HepG2 (cell line): Measurements from ENCODE around the gene XAF1. TPM values are rescaled to one million over a fixed set of nuclear protein-coding genes. Genes with fewer than 3 reads are reported as not detected.
A peak's percentile ranks its signal among the peaks of the same experiment; 100 is the strongest.

Experiments used
- CHCHD3 ChIP-seq: sonication (generic); formaldehyde crosslinking; IDR thresholded peaks from 2 replicates; pipeline ENCODE4 v1.8.0; 2022; ENCODE audit warnings: mild to moderate bottlenecking, missing genetic modification reagents, moderate library complexity
- ERF ChIP-seq: IDR thresholded peaks from 2 replicates; pipeline ENCODE4 v1.6.1; 2018; ENCODE audit warnings: missing biosample characterization, missing genetic modification reagents
- MED1 ChIP-seq: sonication (generic); formaldehyde crosslinking; IDR thresholded peaks from 2 replicates; pipeline ENCODE4 v1.4.0; 2020; ENCODE audit warnings: missing genetic modification reagents
- MTA3 ChIP-seq: sonication (generic); formaldehyde crosslinking; IDR thresholded peaks from 2 replicates; pipeline ENCODE4 v1.4.0; 2020; ENCODE audit warnings: missing genetic modification reagents
- NCOA2 ChIP-seq: sonication (generic); formaldehyde crosslinking; IDR thresholded peaks from 2 replicates; pipeline ENCODE4 v1.8.0; 2022; ENCODE audit warnings: inconsistent platforms
- NR1H2 ChIP-seq: sonication (generic); formaldehyde crosslinking; IDR thresholded peaks from 2 replicates; pipeline ENCODE4 v1.8.1; 2022; ENCODE audit warnings: low read depth, missing genetic modification reagents, borderline replicate concordance
- SRY ChIP-seq: sonication (generic); formaldehyde crosslinking; IDR thresholded peaks from 2 replicates; pipeline ENCODE4 v1.8.0; 2022; ENCODE audit warnings: mild to moderate bottlenecking, missing genetic modification reagents
- TAF1 ChIP-seq: sonication (generic); formaldehyde crosslinking; IDR thresholded peaks from 2 replicates; pipeline ENCODE4 v1.4.0; 2020; ENCODE audit warnings: missing genetic modification reagents
- XBP1 ChIP-seq: sonication (generic); formaldehyde crosslinking; IDR thresholded peaks from 2 replicates; pipeline ENCODE4 v1.5.0; 2020; ENCODE audit warnings: missing genetic modification reagents
- ZFAT ChIP-seq: sonication (generic); formaldehyde crosslinking; conservative IDR thresholded peaks from 2 replicates; pipeline ENCODE4 v1.8.1; 2023; ENCODE audit warnings: missing genetic modification reagents, inconsistent platforms
- ZFP36L1 ChIP-seq: sonication (generic); formaldehyde crosslinking; IDR thresholded peaks from 2 replicates; pipeline ENCODE4 v1.8.0; 2022; ENCODE audit warnings: mild to moderate bottlenecking, missing genetic modification reagents, moderate library complexity
- ZNF224 ChIP-seq: sonication (generic); formaldehyde crosslinking; IDR thresholded peaks from 2 replicates; pipeline ENCODE4 v1.5.0; 2020; ENCODE audit warnings: mild to moderate bottlenecking, missing genetic modification reagents
- ZNF350 ChIP-seq: sonication (generic); formaldehyde crosslinking; IDR thresholded peaks from 2 replicates; pipeline ENCODE4 v1.4.0; 2020; ENCODE audit warnings: mild to moderate bottlenecking, low read depth, missing genetic modification reagents, borderline replicate concordance
- polyA plus RNA-seq, 8 experiments: library from polyadenylated mRNA; depleted of rRNA in 3 of 8; stranded (reverse) in 7 of 8; unstranded in 1 of 8; fragments of >200 nt; fragmentation: Illumina TruSeq in 4 of 8; extraction: Trizol in 4 of 8; gene quantifications; 2 replicates each; pipeline versions ENCODE4 v1.2.1 to v1.2.3, GENCODE V29; 2011 to 2016; ENCODE audit warnings: low read depth in 4 of 8, missing spikeins in 1 of 8, mixed read lengths in 1 of 8; ENCODE audit not compliant: insufficient read depth in 1 of 8
- total RNA-seq, 5 experiments: library from RNA; depleted of rRNA; stranded (reverse); fragments of >200 nt; fragmentation: Illumina TruSeq; extraction: Trizol; gene quantifications; 2 replicates each; pipeline ENCODE4 v1.2.3, GENCODE V29; 2016; ENCODE audit warnings: low read depth in 1 of 5
- TF ChIP-seq, protein P1 (sequence below): sonication (generic); formaldehyde crosslinking; IDR thresholded peaks from 2 replicates; pipeline ENCODE4 v1.4.0; 2020; ENCODE audit warnings: missing genetic modification reagents
- TF ChIP-seq, protein P2 (sequence below): sonication (generic); formaldehyde crosslinking; IDR thresholded peaks from 2 replicates; pipeline ENCODE4 v1.8.1; 2023; ENCODE audit warnings: mild to moderate bottlenecking, missing genetic modification reagents
- TF ChIP-seq, protein P3 (sequence below): sonication (generic); formaldehyde crosslinking; conservative IDR thresholded peaks from 2 replicates; pipeline ENCODE4 v1.4.0; 2020; ENCODE audit warnings: missing genetic modification reagents
- TF ChIP-seq, protein P4 (sequence below): sonication (generic); formaldehyde crosslinking; IDR thresholded peaks from 2 replicates; pipeline ENCODE4 v1.5.1; 2020; ENCODE audit warnings: mild to moderate bottlenecking, missing genetic modification reagents, moderate library complexity

XAF1 gene
- total and polyA plus RNA-seq, 2 of the 13 experiments (the other 11 are each of a cell fraction or from before 2014, with no cell fraction given): 1.2 to 2.4 TPM

DNA sequence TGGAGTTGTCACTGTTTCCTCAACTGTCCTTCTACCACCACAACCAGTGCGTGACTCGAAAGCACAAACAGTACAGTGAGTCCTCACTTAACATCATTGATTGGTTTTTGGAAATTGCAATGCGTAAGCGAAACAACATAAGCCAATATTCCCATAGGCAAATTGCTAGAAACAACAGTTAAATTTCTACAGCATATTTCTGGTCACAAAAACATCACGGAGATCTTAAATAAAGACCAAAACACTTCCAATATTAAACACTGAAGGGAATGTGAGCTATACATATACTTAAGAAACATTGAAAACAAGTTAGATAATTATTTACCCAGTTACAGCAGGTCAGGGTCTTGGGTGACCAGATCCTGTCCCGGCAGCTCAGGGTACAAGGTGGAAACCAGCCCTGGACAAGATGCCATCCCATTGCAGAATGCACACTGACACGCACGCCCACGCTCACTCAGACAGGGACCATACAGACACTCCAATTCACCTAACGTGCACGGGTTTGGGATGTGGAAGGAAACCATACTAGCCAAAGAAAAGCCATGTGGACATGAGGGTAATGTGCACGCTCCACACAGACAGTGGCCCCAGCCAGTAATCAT lies 47.4 kb upstream of the XAF1 start (continued):
- TF ChIP-seq TAF1: no peak
- TF ChIP-seq ZNF350: peak; percentile 25; the same call in 1 of the 2 replicates
- TF ChIP-seq ZFAT (CRISPR knock-in tag): no peak
- TF ChIP-seq MTA3: no peak
- TF ChIP-seq, protein P1, sequence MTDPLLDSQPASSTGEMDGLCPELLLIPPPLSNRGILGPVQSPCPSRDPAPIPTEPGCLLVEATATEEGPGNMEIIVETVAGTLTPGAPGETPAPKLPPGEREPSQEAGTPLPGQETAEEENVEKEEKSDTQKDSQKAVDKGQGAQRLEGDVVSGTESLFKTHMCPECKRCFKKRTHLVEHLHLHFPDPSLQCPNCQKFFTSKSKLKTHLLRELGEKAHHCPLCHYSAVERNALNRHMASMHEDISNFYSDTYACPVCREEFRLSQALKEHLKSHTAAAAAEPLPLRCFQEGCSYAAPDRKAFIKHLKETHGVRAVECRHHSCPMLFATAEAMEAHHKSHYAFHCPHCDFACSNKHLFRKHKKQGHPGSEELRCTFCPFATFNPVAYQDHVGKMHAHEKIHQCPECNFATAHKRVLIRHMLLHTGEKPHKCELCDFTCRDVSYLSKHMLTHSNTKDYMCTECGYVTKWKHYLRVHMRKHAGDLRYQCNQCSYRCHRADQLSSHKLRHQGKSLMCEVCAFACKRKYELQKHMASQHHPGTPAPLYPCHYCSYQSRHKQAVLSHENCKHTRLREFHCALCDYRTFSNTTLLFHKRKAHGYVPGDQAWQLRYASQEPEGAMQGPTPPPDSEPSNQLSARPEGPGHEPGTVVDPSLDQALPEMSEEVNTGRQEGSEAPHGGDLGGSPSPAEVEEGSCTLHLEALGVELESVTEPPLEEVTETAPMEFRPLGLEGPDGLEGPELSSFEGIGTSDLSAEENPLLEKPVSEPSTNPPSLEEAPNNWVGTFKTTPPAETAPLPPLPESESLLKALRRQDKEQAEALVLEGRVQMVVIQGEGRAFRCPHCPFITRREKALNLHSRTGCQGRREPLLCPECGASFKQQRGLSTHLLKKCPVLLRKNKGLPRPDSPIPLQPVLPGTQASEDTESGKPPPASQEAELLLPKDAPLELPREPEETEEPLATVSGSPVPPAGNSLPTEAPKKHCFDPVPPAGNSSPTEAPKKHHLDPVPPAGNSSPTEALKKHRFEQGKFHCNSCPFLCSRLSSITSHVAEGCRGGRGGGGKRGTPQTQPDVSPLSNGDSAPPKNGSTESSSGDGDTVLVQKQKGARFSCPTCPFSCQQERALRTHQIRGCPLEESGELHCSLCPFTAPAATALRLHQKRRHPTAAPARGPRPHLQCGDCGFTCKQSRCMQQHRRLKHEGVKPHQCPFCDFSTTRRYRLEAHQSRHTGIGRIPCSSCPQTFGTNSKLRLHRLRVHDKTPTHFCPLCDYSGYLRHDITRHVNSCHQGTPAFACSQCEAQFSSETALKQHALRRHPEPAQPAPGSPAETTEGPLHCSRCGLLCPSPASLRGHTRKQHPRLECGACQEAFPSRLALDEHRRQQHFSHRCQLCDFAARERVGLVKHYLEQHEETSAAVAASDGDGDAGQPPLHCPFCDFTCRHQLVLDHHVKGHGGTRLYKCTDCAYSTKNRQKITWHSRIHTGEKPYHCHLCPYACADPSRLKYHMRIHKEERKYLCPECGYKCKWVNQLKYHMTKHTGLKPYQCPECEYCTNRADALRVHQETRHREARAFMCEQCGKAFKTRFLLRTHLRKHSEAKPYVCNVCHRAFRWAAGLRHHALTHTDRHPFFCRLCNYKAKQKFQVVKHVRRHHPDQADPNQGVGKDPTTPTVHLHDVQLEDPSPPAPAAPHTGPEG (CRISPR knock-in tag): no peak
- peak; percentile 92 for TF ChIP-seq MED1 (CRISPR knock-in tag)
- TF ChIP-seq ZNF224 (CRISPR knock-in tag): no peak
- TF ChIP-seq, protein P2, sequence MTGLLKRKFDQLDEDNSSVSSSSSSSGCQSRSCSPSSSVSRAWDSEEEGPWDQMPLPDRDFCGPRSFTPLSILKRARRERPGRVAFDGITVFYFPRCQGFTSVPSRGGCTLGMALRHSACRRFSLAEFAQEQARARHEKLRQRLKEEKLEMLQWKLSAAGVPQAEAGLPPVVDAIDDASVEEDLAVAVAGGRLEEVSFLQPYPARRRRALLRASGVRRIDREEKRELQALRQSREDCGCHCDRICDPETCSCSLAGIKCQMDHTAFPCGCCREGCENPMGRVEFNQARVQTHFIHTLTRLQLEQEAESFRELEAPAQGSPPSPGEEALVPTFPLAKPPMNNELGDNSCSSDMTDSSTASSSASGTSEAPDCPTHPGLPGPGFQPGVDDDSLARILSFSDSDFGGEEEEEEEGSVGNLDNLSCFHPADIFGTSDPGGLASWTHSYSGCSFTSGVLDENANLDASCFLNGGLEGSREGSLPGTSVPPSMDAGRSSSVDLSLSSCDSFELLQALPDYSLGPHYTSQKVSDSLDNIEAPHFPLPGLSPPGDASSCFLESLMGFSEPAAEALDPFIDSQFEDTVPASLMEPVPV (CRISPR knock-in tag): no peak
- TF ChIP-seq NCOA2 (CRISPR knock-in tag): peak; percentile 53; the same call in 1 of the 2 replicates
- no peak for TF ChIP-seq SRY (CRISPR knock-in tag)
- TF ChIP-seq ERF (CRISPR knock-in tag): 0 out of 2 replicates have a peak, but pooled peaks have one; percentile 32
- TF ChIP-seq NR1H2: no peak
- no peak for TF ChIP-seq ZFP36L1 (CRISPR knock-in tag)
- TF ChIP-seq, protein P3, sequence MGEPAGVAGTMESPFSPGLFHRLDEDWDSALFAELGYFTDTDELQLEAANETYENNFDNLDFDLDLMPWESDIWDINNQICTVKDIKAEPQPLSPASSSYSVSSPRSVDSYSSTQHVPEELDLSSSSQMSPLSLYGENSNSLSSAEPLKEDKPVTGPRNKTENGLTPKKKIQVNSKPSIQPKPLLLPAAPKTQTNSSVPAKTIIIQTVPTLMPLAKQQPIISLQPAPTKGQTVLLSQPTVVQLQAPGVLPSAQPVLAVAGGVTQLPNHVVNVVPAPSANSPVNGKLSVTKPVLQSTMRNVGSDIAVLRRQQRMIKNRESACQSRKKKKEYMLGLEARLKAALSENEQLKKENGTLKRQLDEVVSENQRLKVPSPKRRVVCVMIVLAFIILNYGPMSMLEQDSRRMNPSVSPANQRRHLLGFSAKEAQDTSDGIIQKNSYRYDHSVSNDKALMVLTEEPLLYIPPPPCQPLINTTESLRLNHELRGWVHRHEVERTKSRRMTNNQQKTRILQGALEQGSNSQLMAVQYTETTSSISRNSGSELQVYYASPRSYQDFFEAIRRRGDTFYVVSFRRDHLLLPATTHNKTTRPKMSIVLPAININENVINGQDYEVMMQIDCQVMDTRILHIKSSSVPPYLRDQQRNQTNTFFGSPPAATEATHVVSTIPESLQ (CRISPR knock-in tag): no peak
- no peak for TF ChIP-seq CHCHD3 (CRISPR knock-in tag)
- no peak for TF ChIP-seq XBP1 (CRISPR knock-in tag)
- TF ChIP-seq, protein P4, sequence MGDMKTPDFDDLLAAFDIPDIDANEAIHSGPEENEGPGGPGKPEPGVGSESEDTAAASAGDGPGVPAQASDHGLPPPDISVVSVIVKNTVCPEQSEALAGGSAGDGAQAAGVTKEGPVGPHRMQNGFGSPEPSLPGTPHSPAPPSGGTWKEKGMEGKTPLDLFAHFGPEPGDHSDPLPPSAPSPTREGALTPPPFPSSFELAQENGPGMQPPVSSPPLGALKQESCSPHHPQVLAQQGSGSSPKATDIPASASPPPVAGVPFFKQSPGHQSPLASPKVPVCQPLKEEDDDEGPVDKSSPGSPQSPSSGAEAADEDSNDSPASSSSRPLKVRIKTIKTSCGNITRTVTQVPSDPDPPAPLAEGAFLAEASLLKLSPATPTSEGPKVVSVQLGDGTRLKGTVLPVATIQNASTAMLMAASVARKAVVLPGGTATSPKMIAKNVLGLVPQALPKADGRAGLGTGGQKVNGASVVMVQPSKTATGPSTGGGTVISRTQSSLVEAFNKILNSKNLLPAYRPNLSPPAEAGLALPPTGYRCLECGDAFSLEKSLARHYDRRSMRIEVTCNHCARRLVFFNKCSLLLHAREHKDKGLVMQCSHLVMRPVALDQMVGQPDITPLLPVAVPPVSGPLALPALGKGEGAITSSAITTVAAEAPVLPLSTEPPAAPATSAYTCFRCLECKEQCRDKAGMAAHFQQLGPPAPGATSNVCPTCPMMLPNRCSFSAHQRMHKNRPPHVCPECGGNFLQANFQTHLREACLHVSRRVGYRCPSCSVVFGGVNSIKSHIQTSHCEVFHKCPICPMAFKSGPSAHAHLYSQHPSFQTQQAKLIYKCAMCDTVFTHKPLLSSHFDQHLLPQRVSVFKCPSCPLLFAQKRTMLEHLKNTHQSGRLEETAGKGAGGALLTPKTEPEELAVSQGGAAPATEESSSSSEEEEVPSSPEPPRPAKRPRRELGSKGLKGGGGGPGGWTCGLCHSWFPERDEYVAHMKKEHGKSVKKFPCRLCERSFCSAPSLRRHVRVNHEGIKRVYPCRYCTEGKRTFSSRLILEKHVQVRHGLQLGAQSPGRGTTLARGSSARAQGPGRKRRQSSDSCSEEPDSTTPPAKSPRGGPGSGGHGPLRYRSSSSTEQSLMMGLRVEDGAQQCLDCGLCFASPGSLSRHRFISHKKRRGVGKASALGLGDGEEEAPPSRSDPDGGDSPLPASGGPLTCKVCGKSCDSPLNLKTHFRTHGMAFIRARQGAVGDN (CRISPR knock-in tag): peak; percentile 61
